Right lobe of liver (tissue), 4 donors: ENCODE results near the gene BCL2A1.
"Not testable (repeated sequence)": the region's sequence is repeated elsewhere in the genome, so short reads cannot be mapped to it uniquely, and the experiment has no call there.

ENCODE experiments used
- POLR2A ChIP-seq: fragments of 450-650 bp; IDR thresholded peaks from one replicate; pipeline ENCODE4 v1.6.1; 2017; ENCODE audit warnings: antibody characterized with exemption, mild to moderate bottlenecking
- TF ChIP-seq, protein P1 (sequence below), 4 donors: fragments of 200-600 bp in 3 of 4; fragments of 450-650 bp in 1 of 4; IDR thresholded peaks; one replicate each; pipeline versions ENCODE4 v1.5.1 to v1.8.0; 2016 to 2022; ENCODE audit warnings: antibody characterized with exemption in 4 of 4, mild to moderate bottlenecking in 2 of 4
- donor health status: DM: no; HTN: no; CAD: no.
- donor health status: DM: no; HTN: no; CAD: no.
- donor health status: DM: no; HTN: yes; CAD: no.

DNA sequence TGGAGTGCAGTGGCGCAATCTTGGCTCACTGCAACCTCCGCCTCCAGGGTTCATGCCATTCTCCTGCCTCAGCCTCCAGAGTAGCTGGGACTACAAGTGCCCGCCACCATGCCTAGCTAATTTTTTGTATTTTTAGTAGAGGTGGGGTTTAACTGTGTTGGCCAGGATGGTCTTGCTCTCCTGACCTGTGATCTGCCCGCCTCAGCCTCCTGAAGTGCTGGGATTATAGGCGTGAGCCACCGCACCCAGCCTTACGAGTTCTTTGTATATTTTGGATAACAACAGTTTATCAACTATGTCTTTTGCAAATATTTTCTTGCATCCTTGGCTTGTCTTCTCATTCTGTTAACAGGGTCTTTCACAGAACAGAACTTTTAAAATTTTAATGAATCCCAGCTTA is 43.2 kb upstream of the BCL2A1 start:
- TF ChIP-seq, protein P1, sequence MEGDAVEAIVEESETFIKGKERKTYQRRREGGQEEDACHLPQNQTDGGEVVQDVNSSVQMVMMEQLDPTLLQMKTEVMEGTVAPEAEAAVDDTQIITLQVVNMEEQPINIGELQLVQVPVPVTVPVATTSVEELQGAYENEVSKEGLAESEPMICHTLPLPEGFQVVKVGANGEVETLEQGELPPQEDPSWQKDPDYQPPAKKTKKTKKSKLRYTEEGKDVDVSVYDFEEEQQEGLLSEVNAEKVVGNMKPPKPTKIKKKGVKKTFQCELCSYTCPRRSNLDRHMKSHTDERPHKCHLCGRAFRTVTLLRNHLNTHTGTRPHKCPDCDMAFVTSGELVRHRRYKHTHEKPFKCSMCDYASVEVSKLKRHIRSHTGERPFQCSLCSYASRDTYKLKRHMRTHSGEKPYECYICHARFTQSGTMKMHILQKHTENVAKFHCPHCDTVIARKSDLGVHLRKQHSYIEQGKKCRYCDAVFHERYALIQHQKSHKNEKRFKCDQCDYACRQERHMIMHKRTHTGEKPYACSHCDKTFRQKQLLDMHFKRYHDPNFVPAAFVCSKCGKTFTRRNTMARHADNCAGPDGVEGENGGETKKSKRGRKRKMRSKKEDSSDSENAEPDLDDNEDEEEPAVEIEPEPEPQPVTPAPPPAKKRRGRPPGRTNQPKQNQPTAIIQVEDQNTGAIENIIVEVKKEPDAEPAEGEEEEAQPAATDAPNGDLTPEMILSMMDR (IDR thresholded peaks at IDR 0.05), result not testable (repeated sequence)
- TF ChIP-seq POLR2A, result not testable (repeated sequence)
